ENCODE measurements around the gene C6orf120. TPM values are rescaled to one million over a fixed set of nuclear protein-coding genes. Genes with fewer than 3 reads are reported as not detected.

C6orf120 gene
- total RNA-seq, 1 donor from 2014 or later = 42.9 TPM

DNA sequence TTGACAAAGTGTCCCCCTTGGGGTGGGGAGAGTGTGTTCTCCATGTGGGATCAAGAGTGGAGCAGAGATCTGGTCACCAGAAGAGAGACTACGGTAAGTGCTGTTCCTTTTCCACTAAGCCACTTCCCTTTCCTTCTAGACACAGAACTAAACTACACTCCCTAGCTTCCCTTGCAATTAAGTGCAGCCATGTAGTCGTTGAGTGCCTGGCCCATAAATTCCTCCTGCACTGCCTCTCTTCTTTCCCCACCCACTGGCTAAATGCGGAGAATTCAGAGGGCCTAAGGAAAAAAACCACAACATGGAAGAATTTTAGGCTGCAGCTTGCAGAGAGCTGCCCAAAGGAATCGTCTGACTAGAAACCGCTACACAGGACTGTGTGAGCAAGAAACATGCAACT lies 1.6 kb upstream of the C6orf120 start:
- no peak for DNase-seq (ENCODE audit: low read depth)
- Histone ChIP-seq H3K4me3 (ENCODE audit: low read depth, low read length) (no peak overlapping the region), H3K36me3 (ENCODE audit: control insufficient read depth, insufficient read depth, low read length) (peaks cover 1% of the 10 kb centered on the region), H3K27me3 (ENCODE audit: control insufficient read depth, insufficient read depth, low read length) (no peaks in the 10 kb centered on the region)
- TF ChIP-seq, protein P1, sequence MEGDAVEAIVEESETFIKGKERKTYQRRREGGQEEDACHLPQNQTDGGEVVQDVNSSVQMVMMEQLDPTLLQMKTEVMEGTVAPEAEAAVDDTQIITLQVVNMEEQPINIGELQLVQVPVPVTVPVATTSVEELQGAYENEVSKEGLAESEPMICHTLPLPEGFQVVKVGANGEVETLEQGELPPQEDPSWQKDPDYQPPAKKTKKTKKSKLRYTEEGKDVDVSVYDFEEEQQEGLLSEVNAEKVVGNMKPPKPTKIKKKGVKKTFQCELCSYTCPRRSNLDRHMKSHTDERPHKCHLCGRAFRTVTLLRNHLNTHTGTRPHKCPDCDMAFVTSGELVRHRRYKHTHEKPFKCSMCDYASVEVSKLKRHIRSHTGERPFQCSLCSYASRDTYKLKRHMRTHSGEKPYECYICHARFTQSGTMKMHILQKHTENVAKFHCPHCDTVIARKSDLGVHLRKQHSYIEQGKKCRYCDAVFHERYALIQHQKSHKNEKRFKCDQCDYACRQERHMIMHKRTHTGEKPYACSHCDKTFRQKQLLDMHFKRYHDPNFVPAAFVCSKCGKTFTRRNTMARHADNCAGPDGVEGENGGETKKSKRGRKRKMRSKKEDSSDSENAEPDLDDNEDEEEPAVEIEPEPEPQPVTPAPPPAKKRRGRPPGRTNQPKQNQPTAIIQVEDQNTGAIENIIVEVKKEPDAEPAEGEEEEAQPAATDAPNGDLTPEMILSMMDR (IDR thresholded peaks at IDR 0.05; ENCODE audit: insufficient read depth, low read length, poor library complexity, severe bottlenecking) = no peak

DNA sequence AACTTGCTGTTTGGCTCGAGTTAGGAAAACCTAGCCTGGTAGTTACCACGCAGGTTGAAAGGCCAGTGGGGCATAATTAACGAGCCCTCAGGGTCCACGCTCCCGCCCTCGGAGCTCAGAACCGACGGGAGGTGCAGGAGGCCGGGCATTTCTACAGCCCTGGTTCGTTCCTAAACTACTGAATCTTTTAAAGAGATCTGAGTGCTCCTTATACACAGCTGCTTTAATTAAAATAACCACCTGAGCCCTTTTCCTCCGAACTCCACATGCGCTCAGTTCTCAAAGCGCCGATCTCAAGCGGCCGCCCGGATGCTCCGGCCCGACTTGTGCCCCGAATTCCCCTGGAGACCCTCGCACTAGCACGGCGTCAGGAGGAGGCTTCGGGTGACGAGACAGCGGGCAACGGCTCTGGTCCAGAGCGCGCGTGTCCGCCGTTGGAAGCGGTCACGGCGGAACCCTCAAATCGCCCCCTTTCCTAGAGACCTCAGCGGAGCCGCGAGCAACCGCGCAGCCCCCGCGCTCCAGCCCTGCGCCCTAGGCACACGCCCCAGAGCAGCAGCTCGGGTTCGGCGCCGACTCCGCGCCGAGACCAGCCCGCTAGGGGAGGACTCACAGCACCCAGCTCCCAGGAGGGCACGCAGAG lies 494 bp upstream of the C6orf120 start:
- TF ChIP-seq, protein P1 (IDR thresholded peaks at IDR 0.05; ENCODE audit: insufficient read depth, low read length, poor library complexity, severe bottlenecking) = no peak
- peaks cover 1% of the 10 kb centered on the region for H3K36me3 ChIP-seq (ENCODE audit: control insufficient read depth, insufficient read depth, low read length)
- no peaks in the 10 kb centered on the region for H3K27me3 ChIP-seq (ENCODE audit: control insufficient read depth, insufficient read depth, low read length)
- no peak for DNase-seq (ENCODE audit: low read depth)
- H3K4me3 ChIP-seq (ENCODE audit: low read depth, low read length) = peak overlapping the region; percentile 85

DNA sequence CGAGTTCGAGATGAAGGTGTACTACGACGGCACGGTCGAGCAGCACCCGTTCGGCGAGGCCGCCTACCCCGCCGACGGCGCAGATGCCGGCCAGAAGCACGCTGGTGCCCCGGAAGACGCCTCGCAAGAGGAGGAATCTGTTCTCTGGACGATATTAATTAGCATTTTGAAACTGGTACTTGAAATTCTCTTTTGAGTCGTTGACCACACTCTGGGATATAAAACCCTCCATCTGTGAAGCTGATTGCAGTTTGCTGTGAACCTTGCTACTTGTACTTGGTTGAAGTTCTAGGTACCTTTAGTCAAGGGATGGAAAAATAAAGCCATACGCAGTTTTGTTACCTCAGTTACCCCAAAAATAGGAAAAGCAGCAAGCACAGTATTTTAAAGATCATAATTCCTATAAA lies 917 bp downstream of the C6orf120 start:
- peak overlapping the region; percentile 85 for H3K4me3 ChIP-seq (ENCODE audit: low read depth, low read length)
- no peaks in the 10 kb centered on the region for H3K27me3 ChIP-seq (ENCODE audit: control insufficient read depth, insufficient read depth, low read length)
- peaks cover 1% of the 10 kb centered on the region for H3K36me3 ChIP-seq (ENCODE audit: control insufficient read depth, insufficient read depth, low read length)
- no peak for DNase-seq (ENCODE audit: low read depth)
- TF ChIP-seq, protein P1 (IDR thresholded peaks at IDR 0.05; ENCODE audit: insufficient read depth, low read length, poor library complexity, severe bottlenecking) = no peak

DNA sequence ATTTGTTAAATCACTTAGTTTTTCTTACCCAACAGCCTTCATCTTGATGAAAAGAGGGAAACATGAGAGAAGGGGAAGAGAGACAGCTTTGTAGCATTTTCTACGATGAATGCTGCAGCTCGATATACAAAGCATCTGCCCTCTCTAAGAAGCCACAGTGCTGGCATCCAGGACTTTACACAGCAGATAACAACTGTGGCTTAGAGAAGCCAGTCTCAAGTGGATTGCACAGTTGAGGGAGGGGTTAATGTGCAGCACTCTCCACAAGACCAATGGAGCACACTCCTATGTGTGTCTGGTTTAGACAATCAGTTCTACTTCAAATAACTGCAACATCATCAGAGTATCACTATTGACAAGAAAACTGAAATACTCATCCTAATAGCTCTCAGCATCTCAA lies 5.8 kb downstream of the C6orf120 start:
- Histone ChIP-seq H3K36me3 (ENCODE audit: control insufficient read depth, insufficient read depth, low read length) (peaks cover 1% of the 10 kb centered on the region), H3K4me3 (ENCODE audit: low read depth, low read length) (no peak overlapping the region), H3K27me3 (ENCODE audit: control insufficient read depth, insufficient read depth, low read length) (no peaks in the 10 kb centered on the region)
- TF ChIP-seq, protein P1 (IDR thresholded peaks at IDR 0.05; ENCODE audit: insufficient read depth, low read length, poor library complexity, severe bottlenecking) = no peak
- no peak for DNase-seq (ENCODE audit: low read depth)

DNA sequence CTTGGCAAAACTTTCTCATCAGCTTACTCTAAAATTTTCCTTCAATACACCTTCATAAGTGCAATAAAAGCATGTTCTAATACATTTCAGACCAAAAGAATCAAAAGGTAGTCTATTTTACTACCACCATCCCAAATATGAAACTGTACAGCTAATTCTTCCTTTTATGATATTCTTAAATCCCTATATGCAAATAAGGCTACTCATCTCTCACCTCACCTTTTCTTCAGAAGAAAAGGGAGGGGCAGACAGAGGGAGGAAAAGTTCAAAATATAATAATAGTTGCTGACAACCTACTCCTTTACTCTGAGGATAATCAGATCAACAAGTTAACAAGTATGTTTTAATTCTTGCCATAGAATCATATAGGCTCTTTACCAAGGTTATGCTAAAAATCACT lies 7.4 kb downstream of the C6orf120 start:
- H3K27me3 ChIP-seq (ENCODE audit: control insufficient read depth, insufficient read depth, low read length) = no peaks in the 10 kb centered on the region
- TF ChIP-seq, protein P1 (IDR thresholded peaks at IDR 0.05; ENCODE audit: insufficient read depth, low read length, poor library complexity, severe bottlenecking) = no peak
- DNase-seq (ENCODE audit: low read depth) = no peak
- no peak overlapping the region for H3K4me3 ChIP-seq (ENCODE audit: low read depth, low read length)
- H3K36me3 ChIP-seq (ENCODE audit: control insufficient read depth, insufficient read depth, low read length) = peaks cover under 1% of the 10 kb centered on the region

DNA sequence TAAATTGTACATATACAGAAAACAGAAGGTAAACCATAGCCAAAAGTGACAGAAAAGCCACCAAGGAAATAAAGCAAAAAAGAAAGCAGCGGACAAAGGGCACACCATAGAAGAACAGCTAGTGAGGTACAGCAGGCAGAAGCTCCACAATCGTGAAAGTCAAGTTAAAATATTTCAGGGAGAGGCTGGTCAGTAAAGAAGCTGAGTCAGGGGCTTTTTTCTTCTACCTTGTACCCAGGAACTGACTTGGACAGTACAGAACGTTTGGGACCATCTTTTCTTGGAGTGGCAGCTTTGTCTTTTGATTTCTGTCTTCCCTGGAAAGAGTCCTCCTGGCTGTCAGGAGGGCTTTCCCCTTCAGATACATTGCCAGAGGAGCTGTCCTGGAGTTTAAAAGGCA lies 8.1 kb downstream of the C6orf120 start:
- Histone ChIP-seq H3K27me3 (ENCODE audit: control insufficient read depth, insufficient read depth, low read length) (no peaks in the 10 kb centered on the region), H3K4me3 (ENCODE audit: low read depth, low read length) (no peak overlapping the region), H3K36me3 (ENCODE audit: control insufficient read depth, insufficient read depth, low read length) (no peaks in the 10 kb centered on the region)
- TF ChIP-seq, protein P1 (IDR thresholded peaks at IDR 0.05; ENCODE audit: insufficient read depth, low read length, poor library complexity, severe bottlenecking) = no peak
- DNase-seq (ENCODE audit: low read depth) = no peak
